EH (cell line): ENCODE measurements around the gene VPS36.
A peak's percentile ranks its signal among the peaks of the same experiment; 100 is the strongest.
"Not testable (repeated sequence)": the region's sequence is repeated elsewhere in the genome, so short reads cannot be mapped to it uniquely, and the experiment has no call there.

Experiments
- DNase-seq: peaks from one replicate; pipeline ENCODE4 v3.0.0-alpha.2; 2015; ENCODE audit warnings: low read depth

VPS36 gene

DNA sequence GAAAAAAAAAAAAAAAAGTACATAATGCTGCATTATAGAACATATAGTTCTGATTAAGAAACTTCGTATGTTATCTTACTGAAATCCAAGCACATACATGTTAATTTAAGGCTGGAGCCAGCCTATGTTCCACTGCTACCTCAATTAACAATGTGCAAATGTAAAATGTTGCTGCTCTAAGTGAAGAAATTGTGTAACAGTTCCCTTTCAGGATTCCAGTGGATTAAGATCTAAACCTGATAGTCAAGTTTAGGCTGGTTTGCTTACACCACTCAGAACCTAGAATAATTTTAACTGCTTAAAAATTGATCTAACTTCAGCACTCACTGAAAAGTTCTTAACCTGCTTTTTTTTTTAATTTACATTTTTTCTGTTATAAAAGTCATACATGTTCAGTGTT is 4.2 kb downstream of the VPS36 start:
- no peak for DNase-seq

DNA sequence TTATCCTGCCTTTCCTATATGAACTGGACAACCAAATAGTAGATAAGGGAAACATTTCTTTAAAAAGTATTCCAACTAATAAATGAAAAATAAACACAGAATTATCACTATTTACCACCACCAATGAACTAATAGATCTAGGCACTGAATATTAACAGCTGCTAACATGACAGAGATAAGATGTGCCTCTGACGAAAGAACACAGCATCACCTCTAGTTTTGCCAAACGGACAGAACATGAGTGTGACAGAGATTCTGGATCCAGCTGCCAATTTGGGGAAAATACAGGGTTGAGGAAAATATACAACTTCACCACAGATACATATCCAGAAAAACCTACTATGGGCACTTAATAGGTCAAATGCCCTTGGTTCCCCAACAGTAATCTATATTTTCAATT is 18.0 kb downstream of the VPS36 start:
- no peak for DNase-seq

- DNase-seq: peak; percentile 5
These were observed 22.1 kb downstream of the VPS36 start for GRCh38 chr13:52428295-52428694.

- no peak for DNase-seq
These were observed 29.2 kb downstream of the VPS36 start for GRCh38 chr13:52421216-52421615.

DNA sequence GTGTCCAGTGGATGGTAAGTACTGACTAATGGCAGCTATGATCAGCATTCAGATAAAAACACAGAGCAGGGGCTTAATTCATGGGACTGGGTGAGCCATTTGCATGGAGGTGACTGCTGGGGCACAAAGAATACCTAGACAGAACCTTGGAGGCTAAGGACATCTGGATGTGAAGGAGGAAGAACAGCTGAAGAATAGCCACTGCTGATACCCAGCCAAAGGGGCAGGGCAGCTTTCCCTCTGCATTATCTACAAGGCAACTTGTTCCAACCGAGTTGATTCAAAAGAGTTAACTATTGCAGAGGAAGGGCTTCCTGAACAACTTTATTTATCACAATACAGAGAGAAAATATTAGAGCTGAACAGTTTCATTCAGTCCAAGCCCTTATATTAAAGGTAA is 31.4 kb downstream of the VPS36 start:
- no peak for DNase-seq

GRCh38 chr13:52414963-52415362 is 35.5 kb downstream of the VPS36 start:
- peak; percentile 68 for DNase-seq

DNA sequence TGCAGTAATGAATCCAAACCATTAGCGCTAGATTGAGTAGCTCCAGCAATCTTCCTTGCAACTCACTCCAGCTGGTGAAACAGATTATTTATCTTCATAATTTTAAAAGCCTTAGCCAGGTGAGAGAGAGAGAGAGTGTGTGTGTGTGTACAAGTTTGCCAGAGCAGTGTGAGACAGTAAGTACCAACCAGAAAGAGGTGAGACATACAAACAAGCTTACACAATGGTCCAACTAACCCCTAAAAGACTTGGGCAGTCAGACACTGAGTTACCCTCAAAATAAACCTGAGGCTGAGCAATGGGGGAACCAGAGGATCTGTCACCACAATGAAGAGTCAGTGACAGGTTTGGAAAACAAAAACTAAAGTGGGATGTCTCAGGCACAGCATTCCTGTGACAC is 36.4 kb downstream of the VPS36 start:
- DNase-seq: no peak

DNA sequence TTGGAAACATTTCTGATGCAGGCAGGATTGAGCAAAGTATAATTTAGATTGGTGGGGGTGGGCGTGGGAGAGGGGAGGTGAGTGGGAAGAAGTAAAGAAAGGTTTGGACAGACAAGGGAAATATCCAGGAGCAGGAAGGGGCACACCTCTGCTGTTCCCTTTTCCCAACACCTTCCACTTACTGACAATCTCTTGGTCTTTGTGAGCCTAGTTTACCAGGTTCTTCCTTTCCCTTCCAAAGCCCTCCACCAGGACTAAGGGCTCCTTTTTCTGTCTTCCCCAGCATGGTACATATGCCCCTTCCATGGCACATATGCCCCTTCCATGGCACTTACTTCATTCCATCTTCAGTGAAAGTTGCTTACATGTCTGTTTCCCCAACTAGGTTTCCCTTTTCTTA is 38.3 kb downstream of the VPS36 start:
- no peak for DNase-seq

DNA sequence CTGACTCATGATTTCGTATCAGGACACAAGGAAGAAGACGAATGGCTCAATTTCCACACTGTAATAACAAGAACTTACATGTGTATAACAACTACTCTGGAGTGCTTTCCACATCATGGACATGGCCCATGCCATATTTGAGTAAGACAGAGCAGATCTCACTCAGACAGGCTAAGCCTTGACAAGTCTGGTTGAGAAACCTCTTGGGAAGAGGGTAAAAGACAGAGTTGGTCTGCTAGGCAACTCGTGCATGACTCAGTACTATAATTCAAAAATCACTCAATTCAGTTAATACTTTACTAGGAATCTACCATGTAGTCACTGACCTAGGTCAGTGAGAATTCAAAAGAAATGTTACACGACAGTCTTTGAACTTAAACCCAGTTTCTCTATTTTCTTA is 38.8 kb downstream of the VPS36 start:
- DNase-seq: peak; percentile 24

DNA sequence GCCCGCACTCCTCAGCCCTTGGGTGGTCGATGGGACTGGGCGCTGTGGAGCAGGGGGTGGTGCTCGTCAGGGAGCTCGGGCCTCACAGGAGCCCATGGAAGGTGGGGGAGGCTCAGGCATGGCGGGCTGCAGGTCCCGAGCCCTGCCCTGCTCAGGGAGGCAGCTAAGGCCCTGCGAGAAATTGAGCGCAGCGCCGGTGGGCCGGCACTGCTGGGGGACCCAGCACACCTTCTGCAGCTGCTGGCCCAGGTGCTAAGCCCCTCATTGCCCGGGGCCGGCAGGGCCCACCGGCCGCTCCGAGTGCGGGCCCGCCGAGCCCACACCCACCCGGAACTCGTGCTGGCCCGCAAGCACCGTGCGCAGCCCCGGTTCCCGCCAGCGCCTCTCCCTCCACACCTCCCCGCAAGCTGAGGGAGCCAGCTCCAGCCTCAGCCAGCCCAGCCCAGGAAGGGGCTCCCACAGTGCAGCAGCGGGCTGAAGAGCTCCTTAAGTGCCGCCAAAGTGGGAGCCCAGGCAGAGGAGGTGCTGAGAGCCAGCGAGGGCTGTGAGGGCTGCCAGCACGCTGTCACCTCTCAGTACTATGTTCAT is 42.3 kb downstream of the VPS36 start:
- DNase-seq: not testable (repeated sequence)

DNA sequence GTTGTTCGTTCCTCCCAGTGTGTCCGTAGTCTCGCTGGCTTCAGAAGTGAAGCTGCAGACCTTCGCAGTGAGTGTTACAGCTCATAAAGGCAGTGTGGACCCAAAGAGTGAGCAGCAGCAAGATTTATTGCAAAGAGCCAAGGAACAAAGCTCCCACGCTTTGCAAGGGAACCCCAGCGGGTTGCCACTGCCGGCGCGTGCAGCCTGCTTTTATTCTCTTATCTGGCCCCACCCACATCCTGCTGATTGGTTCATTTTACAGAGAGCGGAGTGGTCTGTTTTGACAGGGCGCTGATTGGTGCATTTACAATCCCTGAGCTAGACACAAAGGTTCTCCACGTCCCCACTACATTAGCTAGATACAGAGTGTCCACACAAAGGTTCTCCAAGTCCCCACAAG is 43.0 kb downstream of the VPS36 start:
- not testable (repeated sequence) for DNase-seq

- no peak for DNase-seq
These were observed 43.8 kb downstream of the VPS36 start for GRCh38 chr13:52406629-52407028.

GRCh38 chr13:52405767-52406494 is 44.5 kb downstream of the VPS36 start, which contains the start of gene THSD1:
THSD1 (minus strand) TSS chr13:52406172; CDS start chr13:52402600, 3,572 bp downstream.
- DNase-seq: peak; percentile 58

DNA sequence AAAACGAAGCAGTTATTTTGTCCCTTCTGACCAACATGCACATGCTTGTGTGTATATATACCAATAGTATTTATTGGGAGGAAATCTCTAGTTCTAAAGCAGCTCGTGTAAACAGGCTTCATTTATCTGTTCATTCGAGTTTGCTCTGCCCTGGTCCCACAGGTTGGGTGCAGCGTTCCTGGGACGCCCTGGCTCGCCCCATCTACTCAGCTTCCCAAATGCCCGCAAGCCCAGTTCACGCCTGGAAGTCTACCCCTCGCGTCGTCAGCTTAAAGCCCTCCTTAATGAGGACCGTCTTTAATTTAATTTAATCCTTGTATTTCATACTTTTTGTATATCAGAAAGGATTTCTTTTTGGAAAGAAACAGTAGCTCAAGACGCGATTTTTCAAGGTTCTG is 45.1 kb downstream of the VPS36 start:
- peak; percentile 9 for DNase-seq

DNA sequence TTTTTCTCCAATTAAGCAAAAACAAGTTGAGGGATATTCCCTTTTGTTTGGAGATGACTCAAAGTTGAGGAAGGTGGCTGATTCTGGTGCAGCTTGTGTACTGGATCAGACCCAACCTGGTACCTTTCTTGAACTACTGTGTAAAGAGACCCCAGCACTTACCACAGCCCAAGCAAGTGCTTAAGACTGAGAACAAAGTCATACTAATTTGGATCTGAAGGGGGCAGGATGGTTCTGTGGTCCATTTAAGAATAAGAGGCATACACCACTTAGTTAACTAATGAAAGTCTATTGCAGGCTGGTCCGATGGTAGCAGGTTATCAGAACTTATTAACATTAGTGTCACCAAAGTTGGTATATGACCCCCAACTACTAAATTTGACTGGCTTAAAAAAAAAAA is 50.7 kb downstream of the VPS36 start:
- DNase-seq: peak; percentile 7

DNA sequence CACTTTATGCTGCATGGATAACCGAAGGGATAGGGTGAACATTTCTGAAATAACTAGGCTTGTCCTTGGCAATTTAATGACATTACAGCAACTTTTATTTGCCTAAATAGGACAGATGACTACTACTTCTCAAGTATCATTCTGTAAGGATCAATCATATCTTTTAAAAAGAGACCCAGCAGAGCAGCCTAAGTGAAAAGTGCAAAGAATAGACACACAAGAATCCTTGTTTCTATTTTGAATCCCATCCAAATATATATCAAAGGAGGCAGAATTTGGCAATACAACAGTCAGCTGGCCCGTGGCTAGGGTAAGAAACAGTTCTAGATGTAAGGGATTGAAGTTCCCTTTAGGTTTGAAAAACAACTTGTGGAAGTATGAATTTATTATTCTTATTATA is 51.4 kb downstream of the VPS36 start:
- no peak for DNase-seq

GRCh38 chr13:52395704-52396103 is 54.7 kb downstream of the VPS36 start:
- no peak for DNase-seq

- no peak for DNase-seq
These were observed 55.8 kb downstream of the VPS36 start for GRCh38 chr13:52394586-52394985.

DNA sequence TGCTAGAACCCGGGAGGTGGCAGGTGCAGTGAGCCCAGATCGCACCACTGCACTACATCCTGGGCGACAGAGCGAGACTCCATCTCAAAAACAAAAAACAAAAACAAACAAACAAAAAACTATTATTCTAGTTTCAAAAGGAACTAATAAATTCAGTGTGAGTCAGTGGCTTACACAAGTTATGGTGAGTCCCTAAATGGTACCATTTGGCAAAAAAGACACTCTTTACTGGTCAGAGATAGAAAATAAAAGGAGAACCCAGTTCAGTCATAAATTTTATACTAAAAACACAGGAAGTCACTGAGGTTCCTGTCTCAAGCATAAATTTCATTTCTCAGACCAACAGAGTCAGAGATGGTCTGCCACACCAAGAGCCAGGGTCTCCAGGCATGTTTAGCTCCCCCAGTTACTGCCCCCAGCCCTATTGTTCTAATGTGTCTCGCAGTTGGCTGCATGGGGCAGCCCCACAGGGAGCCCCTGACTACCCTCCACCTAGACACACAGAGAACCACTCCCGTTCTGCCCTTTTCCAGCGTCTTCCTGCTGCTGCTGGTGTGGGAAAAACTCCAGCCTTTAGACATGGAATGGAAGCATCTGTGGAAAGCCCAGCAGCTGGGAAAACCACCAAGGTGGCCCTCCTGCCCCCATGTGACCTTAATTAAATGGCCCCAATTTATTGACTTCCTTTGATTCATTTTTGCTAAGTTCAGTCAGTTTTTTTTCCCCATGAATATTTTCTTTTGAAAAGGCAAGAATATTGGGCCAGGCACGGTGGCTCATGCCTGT is 56.7 kb downstream of the VPS36 start:
- no peak for DNase-seq

GRCh38 chr13:52387721-52388120 is 62.7 kb downstream of the VPS36 start:
- DNase-seq: no peak

DNA sequence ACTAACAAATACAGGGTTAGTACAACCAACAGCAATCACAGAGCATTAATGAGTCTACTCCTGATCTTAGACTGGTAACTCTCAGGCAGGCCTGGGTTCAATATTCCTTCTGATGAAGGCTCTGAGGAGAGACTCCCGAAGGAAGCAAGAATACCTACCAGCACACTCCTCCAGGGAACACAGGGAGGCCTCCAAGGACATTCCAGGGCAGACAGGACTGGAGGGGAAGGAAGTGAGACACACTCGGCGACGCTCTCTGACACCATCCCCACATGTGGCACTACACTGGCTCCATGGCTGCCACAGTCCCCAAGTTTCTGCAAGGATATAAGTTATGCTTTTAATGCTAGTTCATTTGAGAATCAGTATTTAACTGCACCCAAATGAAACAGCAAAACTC is 64.6 kb downstream of the VPS36 start:
- DNase-seq: no peak

GRCh38 chr13:52383366-52383765 is 67.1 kb downstream of the VPS36 start:
- DNase-seq: no peak

- no peak for DNase-seq
These were observed 72.1 kb downstream of the VPS36 start for GRCh38 chr13:52378312-52378711.
